Left cardiac atrium (tissue), 4 donors: Measurements from ENCODE around the gene METRN. TPM values are rescaled to one million over a fixed set of nuclear protein-coding genes. Genes with fewer than 3 reads are reported as not detected.

ENCODE experiments used
- ATAC-seq, 2 donors: fragments of 200-7000 bp; cut with Tn5 transposase; one replicate each; pipeline ENCODE4 v1.9.1; 2020; ENCODE audit warnings: mild to moderate bottlenecking in 2 of 2, moderate library complexity in 2 of 2
- DNase-seq: peaks from one replicate; pipeline ENCODE4 v3.0.0-alpha.2; 2020
- intact Hi-C, 2 donors: fragments of 100-400 bp; cut with DNase I; formaldehyde crosslinking; loops; one replicate each; pipeline versions ENCODE4 v1.14.1 to v1.15.1; 2022 to 2023
- total RNA-seq, 2 donors: library from RNA; stranded (reverse); fragmentation: NEBNext Ultra II Directional; extraction: Animal tissue kit (Norgen Biotek cat#: 25700); gene quantifications; one replicate each; pipeline ENCODE4 v1.2.1, GENCODE V29; 2021
- donor health status: DM: no; HTN: yes; CAD: no.
- donor health status: DM: no; HTN: yes; CAD: no; lungs with severe emphysema.
- donor health status: DM: yes; HTN: yes; CAD: no.
- donor health status: Dilated cardiomyopathy.

The METRN gene
- total RNA-seq, 2 donors from 2014 or later = 53.7 to 56.8 TPM

DNA sequence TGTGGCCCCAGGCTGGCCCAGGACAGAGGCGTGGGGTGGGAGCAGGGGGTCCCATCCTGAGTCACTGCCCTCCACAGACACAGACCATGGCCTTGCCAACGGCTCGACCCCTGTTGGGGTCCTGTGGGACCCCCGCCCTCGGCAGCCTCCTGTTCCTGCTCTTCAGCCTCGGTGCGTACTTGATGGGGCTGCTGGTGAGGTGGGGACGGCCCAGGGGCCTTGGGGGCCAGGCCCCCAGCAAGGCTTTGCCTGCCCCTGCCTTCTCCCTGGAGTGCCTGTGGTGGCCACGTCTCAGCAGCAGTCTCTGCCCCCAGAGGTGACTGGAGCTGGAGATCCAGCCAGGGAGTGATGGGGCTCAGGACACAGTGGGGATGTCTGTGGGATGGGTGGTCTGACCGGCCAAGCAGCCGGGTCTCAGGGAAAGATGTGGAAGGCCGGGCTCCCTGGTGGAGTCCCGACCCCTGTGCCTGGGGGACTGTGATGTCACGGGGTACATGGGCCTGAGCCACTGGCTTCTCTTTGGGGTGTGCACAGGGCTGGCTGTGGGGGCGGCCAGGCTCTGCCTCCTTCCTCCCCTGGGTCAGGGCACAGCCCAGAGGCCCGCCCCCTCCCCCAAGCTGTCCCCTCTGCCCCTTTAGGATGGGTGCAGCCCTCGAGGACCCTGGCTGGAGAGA lies 47.8 kb downstream of the METRN start:
- ATAC-seq = no peak
- intact Hi-C loops = no loop called here
- no peak for DNase-seq

GRCh38 chr16:763369-764183 lies 48.7 kb downstream of the METRN start:
- intact Hi-C loops = no loop called here
- no peak for ATAC-seq
- DNase-seq = no peak

GRCh38 chr16:764184-764750 lies 49.3 kb downstream of the METRN start:
- no peak for DNase-seq
- ATAC-seq = no peak

GRCh38 chr16:764848-765487 lies 50.0 kb downstream of the METRN start:
- DNase-seq = no peak
- intact Hi-C loops = no loop called here
- ATAC-seq = no peak

More at GRCh38 chr16:764184-764750, 49.3 kb downstream of the METRN start:
- intact Hi-C loops = no loop called here

DNA sequence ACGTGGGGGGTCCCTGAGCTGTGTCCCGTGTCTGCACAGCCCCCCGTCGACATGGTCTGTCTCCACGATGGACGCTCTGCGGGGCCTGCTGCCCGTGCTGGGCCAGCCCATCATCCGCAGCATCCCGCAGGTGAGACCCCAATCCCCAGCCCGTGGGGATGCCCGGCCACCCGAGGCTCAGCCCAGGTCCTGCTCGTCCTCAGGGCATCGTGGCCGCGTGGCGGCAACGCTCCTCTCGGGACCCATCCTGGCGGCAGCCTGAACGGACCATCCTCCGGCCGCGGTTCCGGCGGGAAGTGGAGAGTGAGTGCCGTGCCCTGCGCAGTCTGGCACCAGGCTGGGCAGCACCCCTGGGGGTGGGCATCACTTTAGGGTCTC lies 50.6 kb downstream of the METRN start:
- intact Hi-C loops = no loop called here
- ATAC-seq = no peak
- DNase-seq = no peak

- ATAC-seq (no peak), DNase-seq (no peak)
Observed at GRCh38 chr16:766008-766819, 51.3 kb downstream of the METRN start.

DNA sequence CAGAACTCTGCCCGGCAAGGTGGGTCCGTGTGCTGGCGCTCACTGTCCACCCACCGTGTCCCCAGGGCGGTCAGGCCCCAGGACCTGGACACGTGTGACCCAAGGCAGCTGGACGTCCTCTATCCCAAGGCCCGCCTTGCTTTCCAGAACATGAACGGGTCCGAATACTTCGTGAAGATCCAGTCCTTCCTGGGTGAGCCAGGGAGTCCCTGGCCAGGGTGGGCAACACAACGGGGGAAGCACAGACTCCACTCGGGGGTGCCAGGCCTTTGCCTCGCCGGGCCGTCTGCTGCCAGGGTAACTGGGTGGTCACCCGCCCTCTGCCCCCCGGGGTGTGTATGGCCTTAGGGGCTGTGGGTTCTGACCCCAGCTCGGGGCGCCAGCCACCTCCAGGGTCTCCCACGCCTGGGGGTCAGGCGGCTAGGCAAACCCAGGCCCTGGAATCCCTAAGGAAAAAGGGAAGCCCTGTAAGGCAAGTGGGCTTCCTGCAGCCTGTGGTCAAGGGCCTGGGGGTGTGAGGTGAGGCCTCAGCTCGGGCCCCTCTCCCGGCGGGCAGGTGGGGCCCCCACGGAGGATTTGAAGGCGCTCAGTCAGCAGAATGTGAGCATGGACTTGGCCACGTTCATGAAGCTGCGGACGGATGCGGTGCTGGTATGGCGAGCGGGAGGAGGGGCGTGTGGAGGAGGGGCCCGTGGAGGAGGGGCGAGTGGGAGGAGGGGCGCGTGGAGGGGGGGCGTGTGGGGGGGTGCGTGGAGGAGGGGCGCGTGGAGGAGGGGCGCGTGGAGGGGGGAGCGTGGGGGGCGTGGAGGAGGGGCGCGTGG lies 52.1 kb downstream of the METRN start:
- no peak for DNase-seq
- ATAC-seq = no peak
- intact Hi-C loops = no loop called here

More at GRCh38 chr16:766008-766819, 51.3 kb downstream of the METRN start:
- intact Hi-C loops = no loop called here

DNA sequence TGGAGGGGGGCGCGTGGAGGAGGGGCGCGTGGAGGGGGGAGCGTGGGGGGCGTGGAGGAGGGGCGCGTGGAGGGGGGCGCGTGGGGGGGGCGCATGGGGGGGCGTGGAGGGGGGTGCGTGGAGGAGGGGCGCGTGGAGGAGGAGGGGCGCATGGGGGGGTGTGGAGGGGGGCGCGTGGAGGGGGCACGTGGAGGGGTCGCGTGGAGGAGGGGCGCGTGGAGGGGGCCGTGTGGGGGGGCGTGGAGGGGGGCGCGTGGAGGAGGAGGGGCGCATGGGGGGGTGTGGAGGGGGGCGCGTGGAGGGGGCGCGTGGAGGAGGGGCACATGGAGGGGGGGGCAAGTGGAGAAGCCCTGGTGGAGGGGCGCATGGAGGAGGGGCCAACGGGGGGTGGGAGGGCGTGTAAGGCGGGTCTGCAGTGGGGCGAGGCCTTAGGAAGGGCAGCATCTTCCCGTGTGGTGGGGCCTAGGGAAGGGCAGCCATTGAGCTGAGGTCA lies 52.9 kb downstream of the METRN start:
- no peak for ATAC-seq
- no peak for DNase-seq
- intact Hi-C loops = no loop called here

DNA sequence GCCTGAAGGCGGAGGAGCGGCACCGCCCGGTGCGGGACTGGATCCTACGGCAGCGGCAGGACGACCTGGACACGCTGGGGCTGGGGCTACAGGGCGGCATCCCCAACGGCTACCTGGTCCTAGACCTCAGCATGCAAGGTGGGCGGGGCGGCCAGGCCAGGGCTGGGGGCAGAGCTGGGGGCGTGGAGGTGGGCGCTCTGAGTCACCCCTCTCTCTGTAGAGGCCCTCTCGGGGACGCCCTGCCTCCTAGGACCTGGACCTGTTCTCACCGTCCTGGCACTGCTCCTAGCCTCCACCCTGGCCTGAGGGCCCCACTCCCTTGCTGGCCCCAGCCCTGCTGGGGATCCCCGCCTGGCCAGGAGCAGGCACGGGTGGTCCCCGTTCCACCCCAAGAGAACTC lies 53.5 kb downstream of the METRN start:
- intact Hi-C loops = no loop called here
- no peak for ATAC-seq
- DNase-seq = no peak

Other genes starting within 250 kb of the METRN start
- gene CAPN15, start 187.4 kb upstream of the METRN start, total RNA-seq = 10 to 100 TPM; 19.2 to 25.8 TPM
- gene PRR35, start 154.7 kb upstream of the METRN start, total RNA-seq = not detected
- under 1 TPM; 0.10 to 0.97 TPM for gene NHLRC4, start 148.1 kb upstream of the METRN start, total RNA-seq
- 10 to 100 TPM; 19.1 to 21.3 TPM for gene PIGQ, start 145.2 kb upstream of the METRN start, total RNA-seq
- 10 to 100 TPM in 1 of 2 donors, 1 to 10 TPM in 1; 9.9 to 13.5 TPM for gene RAB40C, start 125.1 kb upstream of the METRN start, total RNA-seq
- under 1 TPM; 0.21 to 0.50 TPM for gene WFIKKN1, start 84.1 kb upstream of the METRN start, total RNA-seq
- gene METTL26, start 78.8 kb upstream of the METRN start, total RNA-seq = 10 to 100 TPM; 42.8 to 61.8 TPM
- gene MCRIP2, start 73.3 kb upstream of the METRN start, total RNA-seq = 100 to 1,000 TPM in 1 of 2 donors, 10 to 100 TPM in 1; 92.8 to 117 TPM
- 10 to 100 TPM in 1 of 2 donors, 1 to 10 TPM in 1; 9.6 to 15.5 TPM for gene WDR90, start 65.8 kb upstream of the METRN start, total RNA-seq
- 100 to 1,000 TPM in 1 of 2 donors, 10 to 100 TPM in 1; 73.8 to 106 TPM for gene RHOT2, start 47.0 kb upstream of the METRN start, total RNA-seq
- gene RHBDL1, start 39.4 kb upstream of the METRN start, total RNA-seq = 1 to 10 TPM; 1.2 TPM
- 100 to 1,000 TPM in 1 of 2 donors, 10 to 100 TPM in 1; 89.1 to 101 TPM for gene STUB1, start 34.7 kb upstream of the METRN start, total RNA-seq
- gene JMJD8, start 30.8 kb upstream of the METRN start, total RNA-seq = 10 to 100 TPM; 45.5 to 48.9 TPM
- 1 to 10 TPM; 8.2 TPM for gene WDR24, start 24.7 kb upstream of the METRN start, total RNA-seq
- gene FBXL16, start 9.3 kb upstream of the METRN start, total RNA-seq = 1 to 10 TPM in 1 of 2 donors, under 1 TPM in 1; 0.32 to 1.0 TPM
- gene ANTKMT, start 6.0 kb downstream of the METRN start, total RNA-seq = 10 to 100 TPM; 32.5 to 36.8 TPM
- under 1 TPM; 0.50 to 0.56 TPM for gene CCDC78, start 11.3 kb downstream of the METRN start, total RNA-seq
- 10 to 100 TPM; 12.0 to 15.8 TPM for gene HAGHL, start 12.0 kb downstream of the METRN start, total RNA-seq
- gene CIAO3, start 25.9 kb downstream of the METRN start, total RNA-seq = 10 to 100 TPM; 22.6 to 23.3 TPM
- 10 to 100 TPM; 12.6 to 13.0 TPM for gene MSLN, start 45.6 kb downstream of the METRN start, total RNA-seq
- 10 to 100 TPM; 11.1 to 11.4 TPM for gene RPUSD1, start 73.3 kb downstream of the METRN start, total RNA-seq
- gene CHTF18, start 73.5 kb downstream of the METRN start, total RNA-seq = 1 to 10 TPM; 4.7 to 8.8 TPM
- gene GNG13, start 85.6 kb downstream of the METRN start, total RNA-seq = not detected